GM19463 (cell line): ENCODE data around the gene ADAMTS2.

ENCODE experiments used
- ATAC-seq: cut with Tn5 transposase; IDR thresholded peaks from one replicate; pipeline ENCODE4 v1.9.1; 2021; ENCODE audit warnings: mild to moderate bottlenecking, moderate library complexity; ENCODE audit not compliant: unreplicated experiment

ADAMTS2 gene

DNA sequence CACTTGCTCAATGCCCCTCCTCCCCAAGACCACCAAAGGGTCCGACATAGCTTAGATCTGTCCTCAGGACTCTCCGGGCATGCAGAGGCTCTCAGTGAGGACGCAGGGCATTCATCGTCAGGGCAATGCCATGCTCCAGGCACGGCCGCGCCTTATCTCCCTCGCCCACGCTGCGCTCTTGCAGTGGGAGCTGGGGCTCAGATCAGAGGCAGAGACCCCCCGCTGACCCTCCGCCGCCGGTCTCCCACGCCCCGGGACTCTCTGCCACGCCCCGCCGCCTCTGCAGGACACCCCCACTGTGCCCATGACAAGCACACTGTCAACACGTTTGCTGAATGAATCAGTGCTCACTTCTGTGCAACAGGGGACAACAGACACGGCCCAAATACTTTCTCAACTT, 140.7 kb downstream of the ADAMTS2 start:
- ATAC-seq, result no peak

DNA sequence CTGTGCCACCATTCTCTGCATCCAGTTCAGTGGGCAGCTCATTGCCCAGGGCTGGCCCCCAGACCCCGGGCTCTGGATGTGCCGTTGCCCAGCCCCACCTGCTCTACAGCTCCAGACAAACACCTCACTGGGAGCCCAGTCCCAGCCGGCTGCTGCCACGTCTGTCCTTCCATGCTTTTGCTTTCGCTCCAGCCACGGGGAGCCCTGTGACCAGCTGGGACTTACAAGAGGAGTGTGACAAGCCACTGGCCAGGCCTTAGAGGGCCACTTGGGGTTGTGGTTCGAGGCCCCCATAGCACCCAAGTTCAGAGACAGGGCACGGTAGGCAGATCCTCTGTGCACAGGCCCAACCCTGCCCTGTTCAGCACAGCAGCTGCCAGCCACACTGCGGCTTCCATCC, 142.0 kb downstream of the ADAMTS2 start:
- no peak for ATAC-seq

DNA sequence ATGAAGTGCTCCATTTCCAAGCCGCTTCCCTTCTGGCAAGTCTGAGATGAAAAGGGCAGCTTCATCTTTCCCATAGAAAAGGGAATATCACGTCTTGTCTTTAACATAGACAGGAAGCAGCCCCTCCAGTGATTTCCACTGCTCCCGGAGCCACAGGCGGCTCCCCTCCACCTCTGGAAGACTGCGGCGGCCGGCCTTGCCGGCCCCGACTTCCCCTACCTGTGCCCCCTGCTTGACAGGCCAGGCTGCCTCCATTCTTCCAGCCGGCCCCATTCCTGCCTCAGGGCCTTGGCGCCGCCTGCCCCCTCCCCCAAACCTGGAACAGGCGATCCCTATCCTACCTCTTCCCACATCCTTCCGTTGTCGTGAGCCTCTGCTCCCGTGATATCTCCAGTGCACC, 143.3 kb downstream of the ADAMTS2 start:
- ATAC-seq, result no peak

DNA sequence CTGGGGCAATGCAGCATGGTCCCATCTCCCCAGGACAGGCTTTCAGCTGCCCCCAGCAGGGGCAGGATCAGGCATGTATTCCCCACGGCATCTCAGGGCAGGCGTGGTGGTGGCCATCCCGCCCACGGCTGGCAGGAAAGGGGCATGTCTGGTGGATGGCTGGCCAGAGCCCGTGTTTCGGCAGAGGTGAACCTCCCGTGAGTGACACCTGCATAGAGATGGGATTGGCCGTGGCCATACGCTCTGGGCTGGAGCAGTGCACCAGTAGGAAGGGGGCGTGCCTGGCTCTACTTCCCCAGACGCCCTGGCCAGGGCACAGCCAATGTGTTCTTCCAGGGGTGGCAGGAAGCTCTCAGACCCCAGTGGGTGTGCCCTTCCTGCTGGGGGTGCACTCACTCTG, 146.0 kb downstream of the ADAMTS2 start:
- ATAC-seq, result no peak

DNA sequence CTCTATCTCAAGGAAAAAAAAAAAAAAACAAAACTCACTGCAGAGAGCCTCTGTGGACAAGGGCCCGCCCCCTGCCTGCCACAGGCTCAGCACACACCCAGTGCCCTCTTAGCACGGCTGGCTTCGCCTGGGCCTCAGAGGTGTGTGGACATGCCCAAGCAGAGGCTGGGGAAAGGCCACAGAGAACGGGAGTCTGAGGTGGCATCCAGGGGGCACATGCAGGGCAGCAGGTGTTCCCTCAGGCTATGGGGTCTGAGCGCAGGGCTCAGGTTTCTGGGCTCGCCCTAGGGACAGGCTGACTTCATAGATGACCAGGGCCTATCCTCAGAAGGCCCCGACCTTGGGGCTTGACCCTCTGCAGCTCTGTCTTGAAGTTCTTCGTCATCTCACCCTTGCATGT, 146.4 kb downstream of the ADAMTS2 start:
- no peak for ATAC-seq

DNA sequence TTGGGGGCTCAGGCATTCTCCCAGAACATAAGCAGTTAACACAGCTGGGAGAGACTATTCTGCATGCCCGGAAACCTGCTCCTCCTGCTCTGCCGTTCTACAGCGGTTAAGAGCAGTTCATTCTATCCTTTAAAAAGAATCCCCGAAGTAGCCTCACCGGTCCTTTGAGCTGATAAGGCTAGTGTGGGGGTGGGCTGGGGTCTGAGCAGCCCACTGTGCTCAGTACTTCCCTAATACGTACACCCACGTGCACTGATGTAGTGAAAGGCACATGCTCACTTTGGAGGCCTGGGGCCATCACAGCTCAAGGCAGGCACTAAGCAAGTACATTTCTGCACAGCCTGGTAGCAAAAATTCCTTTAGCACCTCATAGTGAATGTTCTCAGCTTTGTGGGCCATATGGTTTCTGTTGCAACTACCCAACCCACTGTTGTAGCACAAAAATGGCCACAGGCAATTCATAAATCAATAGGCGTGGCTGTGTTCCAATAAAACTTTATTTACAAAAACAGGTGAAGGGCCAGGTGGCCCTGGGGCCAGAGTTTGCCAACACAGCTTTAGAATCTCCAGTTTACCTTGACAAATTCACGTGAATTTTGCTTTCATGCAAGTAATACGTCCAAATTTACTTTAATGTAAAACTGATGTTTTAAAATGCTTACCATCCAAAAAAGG, 148.7 kb downstream of the ADAMTS2 start:
- no peak for ATAC-seq

DNA sequence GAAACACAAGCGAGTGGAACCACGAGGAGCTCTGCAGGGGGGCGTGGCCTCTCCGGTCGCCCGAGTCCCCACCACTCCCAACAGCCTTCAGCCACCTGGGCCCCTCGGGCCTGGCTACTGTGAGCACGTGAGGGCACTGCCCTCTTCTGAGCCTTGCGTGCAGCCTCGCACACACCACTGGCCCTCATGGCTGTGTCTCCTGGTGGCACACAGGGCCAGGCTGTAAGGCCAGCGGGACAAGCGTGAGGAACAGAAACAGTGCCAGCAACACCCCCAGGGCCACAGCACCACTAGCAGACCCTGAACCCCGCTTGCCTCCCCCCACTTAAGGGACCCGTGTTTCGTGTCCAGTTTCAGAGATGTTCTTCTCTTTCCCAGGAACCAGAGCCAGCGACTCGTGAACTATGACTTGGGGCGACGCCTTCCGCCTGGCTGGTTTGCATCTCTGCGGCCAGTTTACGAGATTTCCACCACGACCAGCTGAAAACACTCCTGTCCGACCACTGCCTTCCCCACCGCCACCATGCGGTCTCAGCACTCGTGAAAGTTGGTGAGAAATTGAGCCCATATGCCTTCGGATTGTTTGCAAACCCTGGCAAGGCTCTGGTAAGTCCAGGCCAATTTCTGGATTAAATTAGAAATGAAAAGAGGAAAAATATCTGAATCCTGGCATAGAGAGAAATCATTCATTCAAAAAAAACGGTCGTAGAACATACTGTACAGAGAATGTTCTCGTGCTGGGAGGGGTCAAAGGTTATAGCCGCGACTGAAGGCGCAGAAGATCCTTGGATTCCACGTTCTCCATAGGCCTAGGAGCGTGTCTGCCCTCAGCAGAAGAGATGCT, 149.5 kb downstream of the ADAMTS2 start:
- no peak for ATAC-seq

DNA sequence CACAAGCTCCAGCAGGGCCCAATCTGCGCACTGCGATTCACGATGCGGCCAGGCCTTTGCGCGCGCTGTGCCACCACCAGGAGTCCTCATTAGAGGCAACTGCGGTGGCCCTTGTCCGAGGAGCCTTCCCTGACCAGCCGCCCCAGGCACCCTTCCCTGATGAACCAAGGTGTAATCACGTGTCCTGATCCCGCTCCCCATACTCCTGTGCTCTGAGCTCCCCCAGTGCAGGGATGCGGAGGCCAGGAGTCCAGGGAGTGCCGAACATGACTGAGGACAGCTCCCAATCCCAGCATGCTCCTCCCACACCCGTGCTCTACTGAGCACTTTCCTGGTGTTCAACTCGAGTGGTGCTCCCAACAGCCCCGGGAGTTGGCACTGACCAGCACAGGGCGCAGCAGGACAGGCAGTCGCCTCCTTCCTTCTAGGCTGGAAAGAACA, 150.3 kb downstream of the ADAMTS2 start:
- no peak for ATAC-seq

DNA sequence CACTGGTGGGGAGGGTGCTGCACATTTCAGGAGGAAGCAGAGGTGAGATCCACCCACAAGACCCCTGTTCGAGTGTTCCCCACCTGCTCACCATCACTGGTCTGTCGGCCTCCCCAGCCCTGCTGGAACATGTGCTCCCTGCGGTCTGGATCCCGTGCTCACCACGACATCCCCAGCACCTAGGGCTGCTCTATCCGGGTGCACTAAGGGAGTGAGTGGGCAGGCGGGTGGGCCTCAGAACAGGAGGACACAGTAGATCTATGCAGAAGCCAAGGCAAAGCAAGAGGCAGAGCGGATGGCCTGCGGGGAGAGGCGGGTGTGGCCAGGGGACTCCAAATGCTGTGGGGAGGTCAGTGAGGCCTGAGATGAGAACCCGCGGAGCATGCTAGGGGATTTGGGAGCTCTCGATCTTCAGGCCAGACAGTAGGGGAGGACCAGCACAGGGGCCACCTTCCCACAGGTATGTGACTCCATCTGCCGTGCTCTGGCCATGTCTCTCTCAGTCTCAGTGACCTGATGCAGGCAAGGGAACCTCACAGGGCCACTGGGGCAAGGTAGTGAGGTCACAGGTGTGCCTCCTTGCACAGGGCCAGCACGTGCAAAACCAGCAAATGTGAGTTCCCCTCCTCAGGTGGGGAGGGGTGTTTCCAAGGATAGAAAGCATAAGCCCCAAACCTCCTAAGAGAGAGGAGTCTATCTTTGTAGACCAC, 150.9 kb downstream of the ADAMTS2 start:
- ATAC-seq, result no peak

DNA sequence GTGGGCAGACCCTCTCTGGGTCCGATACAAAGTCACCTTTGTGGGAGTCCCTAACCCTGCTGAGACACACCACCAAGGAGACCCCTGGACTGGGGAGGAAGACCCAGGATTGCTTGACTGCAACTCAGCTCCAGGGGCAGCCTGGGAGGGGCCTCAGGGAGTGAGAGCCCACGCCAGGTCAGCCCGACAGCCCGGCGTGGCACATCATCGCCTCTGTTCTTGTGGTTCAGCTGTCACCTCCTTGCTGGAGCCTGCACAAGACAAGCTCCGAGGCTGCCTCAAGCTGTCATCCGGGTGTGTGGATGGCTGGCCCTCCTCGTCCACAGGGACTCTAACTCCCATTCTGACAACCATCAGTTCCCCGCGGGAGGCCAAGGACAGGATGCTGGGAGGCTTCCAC, 151.5 kb downstream of the ADAMTS2 start:
- no peak for ATAC-seq

DNA sequence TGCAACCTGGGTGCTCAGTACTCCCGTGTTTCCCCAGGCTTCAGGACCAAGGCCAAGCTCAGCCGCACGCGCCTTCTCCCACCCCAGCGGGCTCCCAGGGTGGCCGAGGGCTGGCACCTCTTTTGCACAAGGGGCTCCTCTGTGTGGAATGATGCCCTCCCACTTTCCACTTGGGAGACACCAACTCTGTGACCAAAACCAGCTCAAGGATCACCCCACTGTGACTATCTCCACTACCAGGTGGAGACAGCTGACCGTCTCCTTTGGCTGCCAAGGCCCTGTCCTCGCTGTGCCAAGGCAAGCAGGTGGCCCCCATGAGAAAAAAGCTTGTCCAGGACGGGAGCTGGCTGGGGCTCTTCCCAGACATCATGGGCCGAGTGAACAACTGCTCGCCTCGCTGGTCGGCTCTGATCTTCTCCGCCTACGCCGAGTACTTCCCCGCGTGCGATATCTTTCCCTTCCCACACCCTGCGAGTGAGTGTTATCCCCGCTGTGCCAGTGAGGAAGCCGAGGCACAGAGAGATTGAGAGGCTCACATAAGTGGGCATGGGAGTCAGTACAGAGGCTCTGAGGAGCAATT, 152.3 kb downstream of the ADAMTS2 start:
- ATAC-seq, result no peak

DNA sequence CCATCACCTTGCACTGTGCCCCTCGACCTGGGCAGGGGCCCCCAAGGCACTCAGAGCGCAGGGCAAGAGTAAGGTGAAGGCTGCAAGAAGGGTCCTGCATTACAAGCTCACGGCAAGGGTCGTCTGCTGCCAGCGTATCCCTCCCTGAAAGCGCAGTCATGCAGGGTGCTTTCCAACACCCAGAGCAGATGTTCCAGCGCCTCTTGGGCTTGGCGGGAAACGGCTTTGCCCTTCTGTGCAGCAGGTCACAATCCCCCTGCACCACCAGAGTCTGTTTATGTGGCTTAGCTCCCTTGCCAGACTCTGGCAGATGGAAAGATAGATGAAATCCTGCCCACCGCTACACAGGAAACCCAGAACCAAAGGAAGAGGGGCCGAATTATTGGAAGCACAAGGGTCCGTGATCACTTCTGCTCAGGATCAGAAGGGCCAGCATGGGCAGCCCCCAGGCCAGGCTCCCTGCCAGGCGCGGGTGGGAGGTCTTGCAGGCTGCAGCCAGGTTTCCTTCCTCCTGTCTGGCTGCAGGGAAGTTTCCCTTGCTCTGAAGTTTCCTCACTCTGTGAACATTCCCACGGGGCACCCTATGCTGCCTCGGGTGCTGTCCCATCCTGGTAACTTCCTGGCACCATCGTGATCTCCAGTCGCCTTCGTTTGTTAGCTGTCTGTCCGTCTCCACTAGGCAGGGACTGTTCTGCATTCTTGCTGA, 152.9 kb downstream of the ADAMTS2 start:
- ATAC-seq, result no peak

DNA sequence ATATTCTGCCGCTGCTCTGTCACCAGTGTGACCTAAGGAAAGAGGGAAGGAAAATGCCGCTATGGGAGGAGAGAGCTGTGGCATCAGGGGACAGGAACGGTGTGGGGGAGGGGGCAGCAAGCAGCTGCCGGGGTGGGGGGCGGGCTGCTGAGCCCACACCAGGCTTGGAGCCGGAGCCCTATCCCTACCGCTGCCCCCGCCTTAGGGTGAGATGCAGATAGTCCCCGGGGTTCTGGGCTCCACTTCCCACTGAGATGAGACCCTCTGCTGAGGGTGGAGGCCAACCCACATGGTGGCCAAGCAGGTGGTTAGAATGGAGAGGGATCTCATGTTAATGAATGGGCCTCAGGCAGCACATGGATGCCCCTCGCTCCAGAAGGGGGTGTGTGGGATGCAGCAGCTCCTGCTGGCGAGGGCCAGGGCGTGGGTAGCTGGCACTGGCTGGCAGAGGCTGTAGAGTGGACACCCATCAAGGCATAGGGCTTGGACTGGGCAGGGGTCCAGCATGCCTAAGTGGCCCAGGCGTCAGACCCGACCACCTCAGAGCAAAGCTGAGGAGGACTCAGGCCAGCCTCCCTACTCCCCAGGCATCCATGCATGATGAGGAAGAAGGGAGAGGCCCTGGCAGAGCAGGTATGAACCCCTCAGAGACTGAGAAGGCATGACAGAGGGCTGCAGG, 153.6 kb downstream of the ADAMTS2 start:
- no peak for ATAC-seq

DNA sequence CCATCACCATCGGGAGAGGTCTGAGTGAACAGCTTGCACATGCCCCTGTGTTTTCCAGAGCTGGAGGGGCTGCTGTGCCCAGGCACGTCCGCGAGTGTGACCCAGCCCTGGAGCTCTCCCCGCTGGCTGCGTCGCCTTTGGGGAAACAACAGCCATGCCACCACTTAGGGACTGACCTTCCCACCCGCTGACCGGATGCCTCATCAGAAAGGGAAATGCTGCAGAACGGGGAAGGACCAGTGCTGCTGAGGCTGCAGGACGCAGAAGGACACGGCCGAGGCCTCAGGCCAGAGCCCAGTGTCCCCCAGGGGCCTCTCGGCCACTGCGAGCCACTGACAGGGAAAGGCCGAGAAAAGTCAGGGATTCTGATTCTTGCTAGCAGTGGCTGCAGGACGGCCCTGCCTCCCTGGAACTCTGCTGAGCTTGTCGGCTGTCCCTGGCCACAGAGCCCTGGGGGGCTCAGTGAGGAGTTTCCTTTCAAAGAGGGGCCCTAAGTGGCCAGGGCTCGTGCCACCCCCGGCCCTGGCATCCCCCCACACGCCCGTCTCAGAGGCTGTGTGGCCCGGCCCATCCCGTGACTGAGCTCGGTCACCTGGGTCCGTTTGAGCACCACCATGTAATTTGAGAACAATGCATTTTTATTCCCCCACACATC, 154.3 kb downstream of the ADAMTS2 start:
- no peak for ATAC-seq

DNA sequence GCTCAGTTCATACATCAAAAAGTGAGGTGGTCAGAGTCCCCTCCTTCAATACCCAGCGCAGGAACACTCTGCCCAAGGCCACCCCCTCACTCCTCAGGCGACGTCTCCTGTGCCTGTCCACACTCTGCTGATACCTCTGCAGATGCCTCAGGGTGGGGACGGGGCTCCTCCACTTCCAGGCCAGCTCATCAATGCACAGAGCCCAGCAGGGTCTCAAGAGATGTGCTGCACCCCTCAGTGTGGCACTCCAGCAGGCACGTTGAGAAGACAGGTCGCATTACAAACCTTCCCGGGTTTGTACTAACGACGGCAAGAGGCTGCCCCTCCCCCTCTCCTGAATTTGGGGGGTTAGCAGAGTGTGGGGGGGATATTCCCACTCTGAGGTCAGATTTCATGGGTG, 156.6 kb downstream of the ADAMTS2 start:
- ATAC-seq, result no peak

DNA sequence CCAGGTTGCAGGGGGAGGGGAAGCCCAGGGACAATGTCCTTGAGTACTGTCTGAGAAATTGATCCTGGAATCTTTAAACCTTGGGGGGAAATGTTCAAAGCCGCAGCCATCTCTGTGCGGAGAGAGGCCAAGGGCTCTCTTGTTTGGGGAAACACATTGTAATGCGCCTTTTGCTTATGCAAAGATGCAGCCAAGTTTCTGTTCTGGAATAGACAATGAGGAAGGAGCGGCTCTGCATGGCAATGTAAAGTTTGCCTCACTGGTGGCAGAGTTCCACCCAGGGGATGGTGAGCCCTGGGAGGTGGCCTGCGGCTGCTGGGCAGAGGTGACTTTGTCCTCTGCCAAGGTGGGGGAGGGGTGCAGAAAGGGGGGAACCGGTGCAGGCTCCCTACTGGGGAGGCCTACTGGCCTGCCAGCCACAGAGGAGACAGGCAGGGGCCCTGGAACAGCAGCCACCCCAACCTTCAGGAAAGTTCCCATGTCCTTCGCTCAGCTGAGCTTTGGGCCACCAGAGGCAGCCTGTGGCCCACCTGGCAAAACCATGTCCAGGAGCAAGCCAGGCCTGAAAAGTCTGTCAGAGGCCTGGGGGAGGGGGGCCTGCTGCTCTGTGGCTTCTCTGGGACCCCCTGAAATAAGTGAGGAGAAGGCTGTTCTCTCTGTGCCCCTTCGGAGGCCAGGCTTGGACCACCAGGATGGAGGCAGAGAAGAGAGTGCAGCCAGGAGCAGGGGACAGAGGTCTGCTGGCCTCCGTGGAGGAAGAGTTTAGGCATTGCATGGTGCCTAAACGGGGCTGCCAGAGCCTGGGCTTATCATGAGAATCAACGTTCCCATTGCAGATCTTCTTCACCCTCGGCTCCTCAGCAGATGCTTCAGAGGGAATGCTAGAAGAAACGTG, 157.3 kb downstream of the ADAMTS2 start:
- no peak for ATAC-seq

DNA sequence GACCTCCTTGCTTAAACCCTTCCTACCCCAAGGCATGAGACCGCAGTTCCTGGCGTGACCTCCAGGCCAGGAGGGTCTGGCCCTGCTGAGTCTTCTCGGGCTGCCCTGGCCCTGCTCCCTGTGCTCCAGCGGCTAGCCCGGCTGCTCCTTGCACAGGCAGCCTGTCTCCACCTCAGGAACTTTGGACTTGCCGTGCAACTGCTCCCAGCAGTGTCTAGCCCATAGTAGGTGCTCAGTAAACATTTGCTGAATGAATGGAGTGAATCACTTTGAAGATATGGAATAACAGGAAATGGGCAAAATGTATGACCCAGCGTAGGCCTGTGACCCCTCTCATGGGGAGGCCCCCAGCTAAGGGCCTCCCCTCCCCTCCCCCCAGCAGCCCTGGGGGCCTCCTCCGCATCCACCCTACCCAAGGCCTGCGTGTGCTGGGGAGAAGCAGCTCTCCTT, 158.0 kb downstream of the ADAMTS2 start:
- ATAC-seq, result no peak

DNA sequence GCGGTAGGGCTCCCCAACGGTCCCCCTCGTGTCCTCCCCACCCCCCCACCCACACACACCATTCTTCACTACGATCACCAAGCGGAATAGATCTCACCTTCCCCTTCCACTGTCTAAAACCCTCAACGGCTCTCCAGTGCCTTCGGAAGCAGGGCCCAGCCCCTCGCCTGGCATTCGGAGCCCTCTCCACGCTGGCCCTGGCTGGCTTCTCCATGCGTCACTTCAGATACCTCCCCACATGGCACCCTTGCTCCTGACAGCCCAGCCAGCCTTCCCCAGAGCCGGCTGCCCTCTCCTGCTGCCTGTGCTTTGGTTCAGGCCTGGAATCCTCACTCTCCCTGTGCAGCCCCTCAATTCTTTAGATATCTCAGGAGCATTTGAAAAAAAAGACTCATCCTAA, 158.5 kb downstream of the ADAMTS2 start:
- ATAC-seq, result no peak

DNA sequence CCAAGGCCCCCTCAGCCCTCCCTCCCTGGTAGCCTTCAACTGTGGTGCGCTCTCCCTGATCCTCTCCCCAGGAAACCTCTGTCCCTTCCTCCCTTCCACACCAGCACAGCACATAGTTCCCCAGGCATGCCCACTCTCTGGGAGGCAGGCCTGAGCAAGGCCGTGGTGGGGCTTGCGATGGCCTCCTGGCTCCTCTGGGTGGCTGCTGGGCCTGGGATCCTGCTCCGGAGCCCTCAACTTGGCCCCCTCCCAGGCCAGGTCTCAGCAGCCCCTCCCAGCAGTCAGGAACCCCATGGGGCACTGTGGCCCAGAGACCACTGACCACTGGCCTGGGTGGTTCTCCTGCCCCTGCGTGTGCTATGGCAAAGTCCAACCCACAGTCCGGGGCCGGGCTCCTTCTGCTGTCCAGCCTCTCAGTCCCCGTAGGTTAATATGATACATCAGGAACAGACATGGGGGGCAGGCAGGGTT, 159.3 kb downstream of the ADAMTS2 start:
- no peak for ATAC-seq
